OCI-LY7 (cell line): ENCODE measurements around the gene ZNF79. TPM values are rescaled to one million over a fixed set of nuclear protein-coding genes. Genes with fewer than 3 reads are reported as not detected.

Experiments
- BruUV-seq: library from RNA; stranded (reverse); fragments of 400-500 nt; replicated peaks from 2 replicates; lab custom pipeline; 2021; lab: Mats Ljungman, UMichigan
- CTCF ChIA-PET: fragments of 300-600 bp; sonication (Branson Sonifier 250); formaldehyde crosslinking; loops from one replicate; lab custom pipeline; 2022; ENCODE audit warnings: antibody characterized with exemption; ENCODE audit not compliant: unreplicated experiment; lab: Charles Lee
- POLR2A ChIA-PET: fragments of 300-600 bp; sonication (Branson Sonifier 250); formaldehyde crosslinking; loops from one replicate; lab custom pipeline; 2022; ENCODE audit warnings: antibody characterized with exemption; lab: Charles Lee
- DNase-seq: peaks from one replicate; pipeline ENCODE4 v3.0.0-alpha.2; 2015; ENCODE audit warnings: low spot score
- H2AFZ ChIP-seq: fragments of 200-600 bp; sonication (generic), shearing (Covaris generic); 2 replicates; pipeline ENCODE4 v1.6.1; 2014; ENCODE audit warnings: mild to moderate bottlenecking, antibody characterized with exemption, low read length, moderate library complexity
- H3K27ac ChIP-seq: fragments of 200-600 bp; sonication (generic); 2 replicates; pipeline ENCODE4 v1.5.1; 2014; ENCODE audit warnings: mixed run types, low read depth, mild to moderate bottlenecking, moderate library complexity, low read length, inconsistent platforms; ENCODE audit not compliant: poor library complexity, severe bottlenecking
- H3K36me3 ChIP-seq: fragments of 200-600 bp; sonication (generic); 2 replicates; pipeline ENCODE4 v1.6.1; 2014; ENCODE audit warnings: mild to moderate bottlenecking, antibody characterized with exemption, low read length, moderate library complexity, mixed read lengths; ENCODE audit not compliant: insufficient read depth
- H3K4me1 ChIP-seq: fragments of 200-600 bp; sonication (generic); 2 replicates; pipeline ENCODE4 v1.5.1; 2014; ENCODE audit warnings: mild to moderate bottlenecking, low read length; ENCODE audit not compliant: insufficient read depth, poor library complexity, severe bottlenecking
- H3K4me2 ChIP-seq: fragments of 200-600 bp; sonication (generic); 2 replicates; pipeline ENCODE4 v1.6.1; 2014; ENCODE audit warnings: mild to moderate bottlenecking, low read length
- H3K4me3 ChIP-seq: fragments of 200-600 bp; sonication (generic); 2 replicates; pipeline ENCODE4 v1.5.1; 2014; ENCODE audit warnings: mild to moderate bottlenecking, low read depth, low read length; ENCODE audit not compliant: poor library complexity, severe bottlenecking
- H3K79me2 ChIP-seq: fragments of 200-600 bp; sonication (generic); 2 replicates; pipeline ENCODE4 v1.6.1; 2016; ENCODE audit warnings: low read depth, mild to moderate bottlenecking, low read length, moderate library complexity, mixed read lengths; ENCODE audit not compliant: insufficient read depth
- H3K9me2 ChIP-seq: fragments of 200-600 bp; sonication (generic); 2 replicates; pipeline ENCODE4 v1.6.1; 2016; ENCODE audit warnings: mild to moderate bottlenecking, low read length, mixed read lengths; ENCODE audit not compliant: insufficient read depth
- H3K9me3 ChIP-seq: fragments of 200-600 bp; sonication (generic); 2 replicates; pipeline ENCODE4 v1.6.1; 2014; ENCODE audit warnings: mild to moderate bottlenecking, mixed run types, low read length, mixed read lengths
- H4K20me1 ChIP-seq: fragments of 200-600 bp; sonication (generic); 2 replicates; pipeline ENCODE4 v1.6.1; 2014; ENCODE audit warnings: mild to moderate bottlenecking, antibody characterized with exemption, low read length, moderate library complexity, mixed read lengths; ENCODE audit not compliant: insufficient read depth
- EZH2phosphoT487 ChIP-seq: fragments of 200-600 bp; sonication (generic); IDR thresholded peaks from 2 replicates; pipeline ENCODE4 v1.6.1; 2018; ENCODE audit warnings: low read depth, borderline replicate concordance, mild to moderate bottlenecking, mixed run types, antibody characterized with exemption, low read length, moderate library complexity, mixed read lengths
- intact Hi-C: fragments of 100-400 bp; cut with micrococcal nuclease; formaldehyde crosslinking; loops from one replicate; pipeline ENCODE4 v1.10.0; 2022; ENCODE audit not compliant: unreplicated experiment
- total RNA-seq, 2 experiments: library from RNA; depleted of rRNA in 1 of 2; stranded (reverse); fragments of >200 nt in 1 of 2; shearing (Covaris generic) in 1 of 2; gene quantifications; 2 replicates each; pipeline ENCODE4 v1.2.3, GENCODE V29; 2014 to 2022
- TF ChIP-seq, protein P1 (sequence below): fragments of 200-600 bp; sonication (generic); conservative IDR thresholded peaks from 2 replicates; pipeline ENCODE4 v1.5.1; 2014; ENCODE audit warnings: mild to moderate bottlenecking, antibody characterized with exemption, low read length, moderate library complexity, mixed read lengths

Gene ZNF79
- total RNA-seq, 2 experiments from 2014 or later, result 9.4 to 14.9 TPM

DNA sequence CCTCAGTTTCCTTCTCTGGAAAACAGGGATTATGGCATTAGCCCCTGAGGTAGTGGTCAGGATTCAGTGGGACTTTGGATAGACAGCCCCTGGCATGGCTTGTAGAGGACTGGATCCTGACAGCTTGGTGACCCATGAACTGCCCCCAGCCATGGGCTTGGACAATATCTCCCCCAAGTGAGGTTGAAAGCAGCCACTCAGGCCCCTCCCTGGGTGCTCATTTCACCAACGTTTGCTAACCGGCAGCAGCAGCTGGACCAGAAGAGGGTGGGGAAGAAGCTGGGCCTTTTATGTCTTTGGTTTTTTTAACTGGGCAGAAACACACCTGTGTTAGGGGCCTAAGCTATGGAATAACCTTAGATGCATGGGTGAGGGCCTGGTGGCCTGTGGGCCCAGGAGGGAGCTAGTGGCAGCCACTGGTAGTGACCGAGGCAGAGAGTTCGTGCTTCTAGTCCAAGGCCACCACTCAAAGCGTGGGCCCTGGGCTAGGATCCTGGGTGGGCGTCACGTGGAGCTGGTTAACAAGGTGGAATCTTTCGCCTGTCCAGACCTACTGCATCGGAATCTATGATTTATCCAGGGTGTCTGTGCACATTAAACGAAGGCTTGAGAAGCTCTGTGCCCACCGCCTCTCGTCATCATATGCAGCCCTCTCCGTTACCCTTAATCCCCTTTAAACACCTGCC is 25.3 kb upstream of the ZNF79 start:
- Histone ChIP-seq H3K4me1 (peaks cover 12% of the 10 kb centered on the region), H3K4me3 (no peak overlapping the region), H3K4me2 (no peak overlapping the region), H3K9me3 (no peaks in the 10 kb centered on the region), H3K79me2 (no peaks in the 10 kb centered on the region), H3K9me2 (no peaks in the 10 kb centered on the region), H4K20me1 (no peaks in the 10 kb centered on the region), H3K27ac (no peak overlapping the region), H2AFZ (no peak overlapping the region), H3K36me3 (no peaks in the 10 kb centered on the region)
- DNase-seq, result no peak
- POLR2A ChIA-PET, result interaction anchor here (0.6 to 1.1 kb wide), 2 partner anchors 11 to 181 kb away, joined by 3 read pairs; no protein-coding TSS in a partner anchor
- BruUV-seq, result TSS peak; percentile 56
- CTCF ChIA-PET, result no interaction called here
- TF ChIP-seq EZH2phosphoT487, result no peak
- TF ChIP-seq, protein P1, sequence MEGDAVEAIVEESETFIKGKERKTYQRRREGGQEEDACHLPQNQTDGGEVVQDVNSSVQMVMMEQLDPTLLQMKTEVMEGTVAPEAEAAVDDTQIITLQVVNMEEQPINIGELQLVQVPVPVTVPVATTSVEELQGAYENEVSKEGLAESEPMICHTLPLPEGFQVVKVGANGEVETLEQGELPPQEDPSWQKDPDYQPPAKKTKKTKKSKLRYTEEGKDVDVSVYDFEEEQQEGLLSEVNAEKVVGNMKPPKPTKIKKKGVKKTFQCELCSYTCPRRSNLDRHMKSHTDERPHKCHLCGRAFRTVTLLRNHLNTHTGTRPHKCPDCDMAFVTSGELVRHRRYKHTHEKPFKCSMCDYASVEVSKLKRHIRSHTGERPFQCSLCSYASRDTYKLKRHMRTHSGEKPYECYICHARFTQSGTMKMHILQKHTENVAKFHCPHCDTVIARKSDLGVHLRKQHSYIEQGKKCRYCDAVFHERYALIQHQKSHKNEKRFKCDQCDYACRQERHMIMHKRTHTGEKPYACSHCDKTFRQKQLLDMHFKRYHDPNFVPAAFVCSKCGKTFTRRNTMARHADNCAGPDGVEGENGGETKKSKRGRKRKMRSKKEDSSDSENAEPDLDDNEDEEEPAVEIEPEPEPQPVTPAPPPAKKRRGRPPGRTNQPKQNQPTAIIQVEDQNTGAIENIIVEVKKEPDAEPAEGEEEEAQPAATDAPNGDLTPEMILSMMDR, result no peak
- intact Hi-C loops, result loop anchor here (2.0 to 10.0 kb wide), 3 partner anchors 124 to 457 kb away; no protein-coding TSS in a partner anchor

DNA sequence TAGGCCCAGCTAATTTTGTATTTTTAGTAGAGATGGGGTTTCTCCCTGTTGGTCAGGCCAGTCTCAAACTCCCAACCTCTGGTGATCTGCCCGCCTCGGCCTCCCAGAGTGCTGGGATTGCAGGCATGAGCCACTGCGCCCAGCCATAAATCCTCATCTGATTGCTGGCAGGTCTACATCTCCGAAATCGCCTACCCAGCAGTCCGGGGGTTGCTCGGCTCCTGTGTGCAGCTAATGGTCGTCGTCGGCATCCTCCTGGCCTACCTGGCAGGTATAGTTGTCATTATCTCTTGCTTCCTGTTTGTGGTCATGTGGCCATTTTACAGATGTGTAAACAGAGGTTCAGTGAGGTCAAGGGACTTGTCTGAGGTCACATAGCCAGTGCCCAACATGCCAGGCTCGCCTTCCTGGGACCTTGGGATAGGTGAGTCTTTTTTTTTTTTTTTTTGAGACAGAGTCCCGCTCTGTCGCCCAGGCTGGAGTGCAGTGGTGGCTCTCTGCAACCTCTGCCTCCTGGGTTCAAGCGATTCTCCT is 24.4 kb upstream of the ZNF79 start:
- Histone ChIP-seq H3K79me2 (no peaks in the 10 kb centered on the region), H3K36me3 (no peaks in the 10 kb centered on the region), H3K4me1 (peaks cover 12% of the 10 kb centered on the region), H3K27ac (no peak overlapping the region), H3K9me2 (no peaks in the 10 kb centered on the region), H3K9me3 (no peaks in the 10 kb centered on the region), H2AFZ (no peak overlapping the region), H3K4me2 (no peak overlapping the region), H4K20me1 (no peaks in the 10 kb centered on the region), H3K4me3 (no peak overlapping the region)
- CTCF ChIA-PET, result no interaction called here
- POLR2A ChIA-PET, result interaction anchor here (0.6 to 1.1 kb wide), 2 partner anchors 10 to 182 kb away, joined by 3 read pairs; no protein-coding TSS in a partner anchor
- DNase-seq, result no peak
- TF ChIP-seq, protein P1, result no peak
- TF ChIP-seq EZH2phosphoT487, result no peak
- BruUV-seq, result no TSS peak
- intact Hi-C loops, result loop anchor here (2.0 to 10.0 kb wide), 3 partner anchors 125 to 458 kb away; no protein-coding TSS in a partner anchor
